ENCODE data around the gene RAB11B. TPM values are rescaled to one million over a fixed set of nuclear protein-coding genes. Genes with fewer than 3 reads are reported as not detected.
A peak's percentile ranks its signal among the peaks of the same experiment; 100 is the strongest.

Gene RAB11B
- total and polyA plus RNA-seq, 9 of the 15 experiments (the other 6 are each of a cell fraction or from before 2014, with no cell fraction given), result 0.74 to 71.0 (median 13.8) TPM

DNA sequence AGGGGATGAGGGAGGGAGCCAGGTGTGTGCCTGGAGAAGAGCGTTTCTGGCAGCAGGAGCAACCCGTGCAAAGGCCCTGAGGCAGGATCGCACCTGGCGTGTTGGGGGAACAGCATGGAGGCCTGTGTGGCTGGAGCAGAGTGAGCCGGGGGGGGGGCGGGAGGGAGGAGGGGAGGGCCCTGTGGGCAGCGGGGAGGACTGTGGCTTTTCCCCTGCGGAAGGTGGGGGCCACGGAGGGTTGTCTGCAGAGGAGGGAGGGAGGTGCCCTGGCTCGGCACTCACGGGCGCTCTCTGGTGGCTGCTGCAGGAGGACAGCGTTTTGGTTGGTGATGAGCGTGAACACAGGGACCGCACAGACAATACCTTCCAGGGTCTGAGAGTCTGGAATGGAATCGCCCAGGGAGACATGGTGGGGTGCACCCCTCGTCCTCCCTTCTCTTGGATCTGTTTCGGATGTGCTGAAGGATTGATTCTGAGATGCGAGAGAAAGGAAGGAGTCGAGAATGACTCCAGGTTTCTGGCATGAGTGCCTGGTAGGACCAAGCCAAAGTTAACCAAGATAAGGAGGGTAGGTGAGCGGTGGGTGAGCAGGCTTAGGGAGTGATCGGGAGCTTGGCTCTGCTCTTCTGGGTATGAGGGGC is 6.5 kb downstream of the RAB11B start (continued):
- TF ChIP-seq POLR2B (IDR thresholded peaks at IDR 0.05; ENCODE audit: low read depth, partially characterized antibody), result no peak
- TF ChIP-seq ZNF232 (CRISPR knock-in tag; IDR thresholded peaks at IDR 0.05), result no peak
- no peak for TF ChIP-seq TCF7L2 (IDR thresholded peaks at IDR 0.05; ENCODE audit: low read depth, low read length)
- no peak for TF ChIP-seq ESRRB (CRISPR knock-in tag; IDR thresholded peaks at IDR 0.05; ENCODE audit: borderline replicate concordance)
- no peak for TF ChIP-seq NFXL1 (CRISPR knock-in tag; IDR thresholded peaks at IDR 0.05)
- no peak for TF ChIP-seq PHTF2 (CRISPR knock-in tag; IDR thresholded peaks at IDR 0.05)
- no peak for TF ChIP-seq ZNF133 (CRISPR knock-in tag; IDR thresholded peaks at IDR 0.05)
- TF ChIP-seq, protein P1, sequence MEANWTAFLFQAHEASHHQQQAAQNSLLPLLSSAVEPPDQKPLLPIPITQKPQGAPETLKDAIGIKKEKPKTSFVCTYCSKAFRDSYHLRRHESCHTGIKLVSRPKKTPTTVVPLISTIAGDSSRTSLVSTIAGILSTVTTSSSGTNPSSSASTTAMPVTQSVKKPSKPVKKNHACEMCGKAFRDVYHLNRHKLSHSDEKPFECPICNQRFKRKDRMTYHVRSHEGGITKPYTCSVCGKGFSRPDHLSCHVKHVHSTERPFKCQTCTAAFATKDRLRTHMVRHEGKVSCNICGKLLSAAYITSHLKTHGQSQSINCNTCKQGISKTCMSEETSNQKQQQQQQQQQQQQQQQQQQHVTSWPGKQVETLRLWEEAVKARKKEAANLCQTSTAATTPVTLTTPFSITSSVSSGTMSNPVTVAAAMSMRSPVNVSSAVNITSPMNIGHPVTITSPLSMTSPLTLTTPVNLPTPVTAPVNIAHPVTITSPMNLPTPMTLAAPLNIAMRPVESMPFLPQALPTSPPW (CRISPR knock-in tag; IDR thresholded peaks at IDR 0.05), result peak; percentile 94
- TF ChIP-seq ZNF785 (CRISPR knock-in tag; IDR thresholded peaks at IDR 0.05), result no peak
- TF ChIP-seq, protein P2, sequence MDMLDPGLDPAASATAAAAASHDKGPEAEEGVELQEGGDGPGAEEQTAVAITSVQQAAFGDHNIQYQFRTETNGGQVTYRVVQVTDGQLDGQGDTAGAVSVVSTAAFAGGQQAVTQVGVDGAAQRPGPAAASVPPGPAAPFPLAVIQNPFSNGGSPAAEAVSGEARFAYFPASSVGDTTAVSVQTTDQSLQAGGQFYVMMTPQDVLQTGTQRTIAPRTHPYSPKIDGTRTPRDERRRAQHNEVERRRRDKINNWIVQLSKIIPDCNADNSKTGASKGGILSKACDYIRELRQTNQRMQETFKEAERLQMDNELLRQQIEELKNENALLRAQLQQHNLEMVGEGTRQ (CRISPR knock-in tag; IDR thresholded peaks at IDR 0.05), result no peak
- TF ChIP-seq, protein P3, sequence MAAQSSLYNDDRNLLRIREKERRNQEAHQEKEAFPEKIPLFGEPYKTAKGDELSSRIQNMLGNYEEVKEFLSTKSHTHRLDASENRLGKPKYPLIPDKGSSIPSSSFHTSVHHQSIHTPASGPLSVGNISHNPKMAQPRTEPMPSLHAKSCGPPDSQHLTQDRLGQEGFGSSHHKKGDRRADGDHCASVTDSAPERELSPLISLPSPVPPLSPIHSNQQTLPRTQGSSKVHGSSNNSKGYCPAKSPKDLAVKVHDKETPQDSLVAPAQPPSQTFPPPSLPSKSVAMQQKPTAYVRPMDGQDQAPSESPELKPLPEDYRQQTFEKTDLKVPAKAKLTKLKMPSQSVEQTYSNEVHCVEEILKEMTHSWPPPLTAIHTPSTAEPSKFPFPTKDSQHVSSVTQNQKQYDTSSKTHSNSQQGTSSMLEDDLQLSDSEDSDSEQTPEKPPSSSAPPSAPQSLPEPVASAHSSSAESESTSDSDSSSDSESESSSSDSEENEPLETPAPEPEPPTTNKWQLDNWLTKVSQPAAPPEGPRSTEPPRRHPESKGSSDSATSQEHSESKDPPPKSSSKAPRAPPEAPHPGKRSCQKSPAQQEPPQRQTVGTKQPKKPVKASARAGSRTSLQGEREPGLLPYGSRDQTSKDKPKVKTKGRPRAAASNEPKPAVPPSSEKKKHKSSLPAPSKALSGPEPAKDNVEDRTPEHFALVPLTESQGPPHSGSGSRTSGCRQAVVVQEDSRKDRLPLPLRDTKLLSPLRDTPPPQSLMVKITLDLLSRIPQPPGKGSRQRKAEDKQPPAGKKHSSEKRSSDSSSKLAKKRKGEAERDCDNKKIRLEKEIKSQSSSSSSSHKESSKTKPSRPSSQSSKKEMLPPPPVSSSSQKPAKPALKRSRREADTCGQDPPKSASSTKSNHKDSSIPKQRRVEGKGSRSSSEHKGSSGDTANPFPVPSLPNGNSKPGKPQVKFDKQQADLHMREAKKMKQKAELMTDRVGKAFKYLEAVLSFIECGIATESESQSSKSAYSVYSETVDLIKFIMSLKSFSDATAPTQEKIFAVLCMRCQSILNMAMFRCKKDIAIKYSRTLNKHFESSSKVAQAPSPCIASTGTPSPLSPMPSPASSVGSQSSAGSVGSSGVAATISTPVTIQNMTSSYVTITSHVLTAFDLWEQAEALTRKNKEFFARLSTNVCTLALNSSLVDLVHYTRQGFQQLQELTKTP (IDR thresholded peaks at IDR 0.05; ENCODE audit: low read depth in 1 of 2, partially characterized antibody in 2 of 2), result no peak
- no peak for TF ChIP-seq KLF6 (CRISPR knock-in tag; IDR thresholded peaks at IDR 0.05; ENCODE audit: borderline replicate concordance)
- no peak for TF ChIP-seq OTX1 (CRISPR knock-in tag; IDR thresholded peaks at IDR 0.05)
- no peak for TF ChIP-seq ZNF444 (CRISPR knock-in tag; IDR thresholded peaks at IDR 0.05)
- TF ChIP-seq, protein P4, sequence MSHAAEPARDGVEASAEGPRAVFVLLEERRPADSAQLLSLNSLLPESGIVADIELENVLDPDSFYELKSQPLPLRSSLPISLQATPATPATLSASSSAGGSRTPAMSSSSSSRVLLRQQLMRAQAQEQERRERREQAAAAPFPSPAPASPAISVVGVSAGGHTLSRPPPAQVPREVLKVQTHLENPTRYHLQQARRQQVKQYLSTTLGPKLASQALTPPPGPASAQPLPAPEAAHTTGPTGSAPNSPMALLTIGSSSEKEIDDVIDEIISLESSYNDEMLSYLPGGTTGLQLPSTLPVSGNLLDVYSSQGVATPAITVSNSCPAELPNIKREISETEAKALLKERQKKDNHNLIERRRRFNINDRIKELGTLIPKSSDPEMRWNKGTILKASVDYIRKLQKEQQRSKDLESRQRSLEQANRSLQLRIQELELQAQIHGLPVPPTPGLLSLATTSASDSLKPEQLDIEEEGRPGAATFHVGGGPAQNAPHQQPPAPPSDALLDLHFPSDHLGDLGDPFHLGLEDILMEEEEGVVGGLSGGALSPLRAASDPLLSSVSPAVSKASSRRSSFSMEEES (CRISPR knock-in tag; IDR thresholded peaks at IDR 0.05), result no peak
- TF ChIP-seq RBFOX2 (IDR thresholded peaks at IDR 0.05; ENCODE audit: low read depth, low read length), result no peak
- no peak for TF ChIP-seq PTRF (tag; IDR thresholded peaks at IDR 0.05)
- TF ChIP-seq, protein P5, sequence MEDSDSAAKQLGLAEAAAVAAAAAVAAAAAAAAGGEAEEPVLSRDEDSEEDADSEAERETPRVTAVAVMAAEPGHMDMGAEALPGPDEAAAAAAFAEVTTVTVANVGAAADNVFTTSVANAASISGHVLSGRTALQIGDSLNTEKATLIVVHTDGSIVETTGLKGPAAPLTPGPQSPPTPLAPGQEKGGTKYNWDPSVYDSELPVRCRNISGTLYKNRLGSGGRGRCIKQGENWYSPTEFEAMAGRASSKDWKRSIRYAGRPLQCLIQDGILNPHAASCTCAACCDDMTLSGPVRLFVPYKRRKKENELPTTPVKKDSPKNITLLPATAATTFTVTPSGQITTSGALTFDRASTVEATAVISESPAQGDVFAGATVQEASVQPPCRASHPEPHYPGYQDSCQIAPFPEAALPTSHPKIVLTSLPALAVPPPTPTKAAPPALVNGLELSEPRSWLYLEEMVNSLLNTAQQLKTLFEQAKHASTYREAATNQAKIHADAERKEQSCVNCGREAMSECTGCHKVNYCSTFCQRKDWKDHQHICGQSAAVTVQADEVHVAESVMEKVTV (CRISPR knock-in tag; IDR thresholded peaks at IDR 0.05), result peak; percentile 46; the same call in 1 of the 2 replicates

All from K562 (cell line).